ACC112 (cell line): Measurements from ENCODE around the gene MAGOHB.

Experiments used
- H2AFZ ChIP-seq: fragments of 200-600 bp; sonication (generic); one replicate; pipeline ENCODE4 v1.6.0; 2017; ENCODE audit warnings: antibody characterized with exemption, low read length; ENCODE audit not compliant: unreplicated experiment
- H3K27ac ChIP-seq: fragments of 200-600 bp; sonication (generic); 2 replicates; pipeline ENCODE4 v1.5.1; 2014; ENCODE audit warnings: low read depth, mild to moderate bottlenecking, antibody characterized with exemption, low read length, moderate library complexity
- H3K27me3 ChIP-seq: fragments of 200-600 bp; sonication (generic); 2 replicates; pipeline ENCODE4 v1.6.1; 2014; ENCODE audit warnings: mild to moderate bottlenecking, antibody characterized with exemption, low read length, moderate library complexity, mixed read lengths; ENCODE audit not compliant: insufficient read depth
- H3K36me3 ChIP-seq: fragments of 200-600 bp; sonication (generic); 2 replicates; pipeline ENCODE4 v1.6.1; 2016; ENCODE audit warnings: mild to moderate bottlenecking, antibody characterized with exemption, low read length, moderate library complexity, mixed read lengths; ENCODE audit not compliant: insufficient read depth
- H3K4me1 ChIP-seq: fragments of 200-600 bp; sonication (generic); one replicate; pipeline ENCODE4 v1.6.1; 2016; ENCODE audit warnings: low read length, mixed read lengths; ENCODE audit not compliant: insufficient read depth, unreplicated experiment, control insufficient read depth
- H3K4me3 ChIP-seq: fragments of 200-600 bp; sonication (generic); 2 replicates; pipeline ENCODE4 v1.5.1; 2014; ENCODE audit warnings: mild to moderate bottlenecking, low read depth, low read length
- H3K79me2 ChIP-seq: fragments of 200-600 bp; sonication (generic); one replicate; pipeline ENCODE4 v1.6.0; 2016; ENCODE audit warnings: low read length; ENCODE audit not compliant: control insufficient read depth, unreplicated experiment, insufficient read depth

MAGOHB gene

DNA sequence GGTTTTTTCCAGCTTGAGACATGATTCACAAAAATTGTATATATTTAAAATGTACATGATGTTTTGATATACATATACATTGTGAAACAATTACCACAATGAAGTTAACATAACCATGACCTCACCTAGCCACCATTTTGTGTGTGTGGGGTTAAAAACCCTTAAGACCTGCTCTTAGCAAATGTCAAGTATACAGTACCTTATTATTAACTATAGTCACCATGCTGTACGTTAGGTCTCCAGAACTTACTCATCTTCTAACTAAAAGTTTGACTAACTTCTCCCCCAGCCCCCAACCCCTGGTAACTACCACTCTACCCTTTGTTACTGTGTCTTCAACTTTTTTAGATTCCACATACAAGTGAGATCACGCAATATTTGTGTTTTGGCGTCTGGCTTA lies 55.1 kb downstream of the MAGOHB start:
- no peaks in the 10 kb centered on the region for H3K79me2 ChIP-seq
- H3K27ac ChIP-seq = no peak overlapping the region
- H3K4me1 ChIP-seq = peaks cover 5% of the 10 kb centered on the region
- no peaks in the 10 kb centered on the region for H3K36me3 ChIP-seq
- H3K27me3 ChIP-seq = no peaks in the 10 kb centered on the region
- H3K4me3 ChIP-seq = no peak overlapping the region
- no peak overlapping the region for H2AFZ ChIP-seq

DNA sequence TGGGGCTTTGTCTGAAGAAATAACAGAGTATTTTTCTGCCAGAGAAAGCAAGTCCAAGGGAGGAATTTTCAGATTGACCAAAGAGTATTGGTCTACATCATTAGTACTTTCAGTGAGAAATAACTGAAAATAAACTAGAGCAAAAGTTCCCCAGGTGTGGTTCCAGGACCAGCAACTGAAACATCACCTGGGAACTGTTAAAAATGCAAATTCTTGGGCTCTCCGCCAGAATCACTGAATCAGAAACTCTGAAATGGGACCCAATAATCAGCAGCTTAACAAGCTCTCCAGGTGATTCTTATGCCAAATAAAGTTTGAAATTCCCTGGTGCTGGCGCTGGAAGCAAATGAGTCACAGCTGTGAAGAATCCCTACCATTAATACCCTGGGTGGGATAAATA lies 55.6 kb downstream of the MAGOHB start:
- H2AFZ ChIP-seq = no peak overlapping the region
- H3K4me1 ChIP-seq = peaks cover 4% of the 10 kb centered on the region
- no peak overlapping the region for H3K27ac ChIP-seq
- H3K79me2 ChIP-seq = no peaks in the 10 kb centered on the region
- H3K27me3 ChIP-seq = no peaks in the 10 kb centered on the region
- no peak overlapping the region for H3K4me3 ChIP-seq
- H3K36me3 ChIP-seq = no peaks in the 10 kb centered on the region

DNA sequence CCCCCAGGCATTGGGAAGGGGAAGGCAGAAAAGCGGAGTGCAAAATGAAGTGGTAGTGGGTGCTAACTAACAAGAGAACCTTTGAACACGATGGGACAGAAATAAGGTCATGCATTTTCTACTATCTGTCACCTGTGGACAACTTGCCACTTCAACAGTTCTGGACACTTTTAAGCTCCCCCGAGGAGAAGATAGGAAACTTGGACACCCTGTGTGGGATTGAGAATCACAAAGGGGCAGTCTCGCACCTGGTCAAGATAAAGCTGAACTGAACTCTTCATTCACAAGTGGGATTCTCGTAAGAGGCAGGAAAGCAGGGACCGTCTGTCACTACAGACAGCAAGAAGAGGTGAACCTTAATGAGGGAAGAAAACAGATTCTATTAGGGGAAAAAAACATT lies 56.1 kb downstream of the MAGOHB start:
- H3K27ac ChIP-seq = no peak overlapping the region
- H3K79me2 ChIP-seq = no peaks in the 10 kb centered on the region
- H2AFZ ChIP-seq = no peak overlapping the region
- no peaks in the 10 kb centered on the region for H3K4me1 ChIP-seq
- no peak overlapping the region for H3K4me3 ChIP-seq
- no peaks in the 10 kb centered on the region for H3K27me3 ChIP-seq
- no peaks in the 10 kb centered on the region for H3K36me3 ChIP-seq

DNA sequence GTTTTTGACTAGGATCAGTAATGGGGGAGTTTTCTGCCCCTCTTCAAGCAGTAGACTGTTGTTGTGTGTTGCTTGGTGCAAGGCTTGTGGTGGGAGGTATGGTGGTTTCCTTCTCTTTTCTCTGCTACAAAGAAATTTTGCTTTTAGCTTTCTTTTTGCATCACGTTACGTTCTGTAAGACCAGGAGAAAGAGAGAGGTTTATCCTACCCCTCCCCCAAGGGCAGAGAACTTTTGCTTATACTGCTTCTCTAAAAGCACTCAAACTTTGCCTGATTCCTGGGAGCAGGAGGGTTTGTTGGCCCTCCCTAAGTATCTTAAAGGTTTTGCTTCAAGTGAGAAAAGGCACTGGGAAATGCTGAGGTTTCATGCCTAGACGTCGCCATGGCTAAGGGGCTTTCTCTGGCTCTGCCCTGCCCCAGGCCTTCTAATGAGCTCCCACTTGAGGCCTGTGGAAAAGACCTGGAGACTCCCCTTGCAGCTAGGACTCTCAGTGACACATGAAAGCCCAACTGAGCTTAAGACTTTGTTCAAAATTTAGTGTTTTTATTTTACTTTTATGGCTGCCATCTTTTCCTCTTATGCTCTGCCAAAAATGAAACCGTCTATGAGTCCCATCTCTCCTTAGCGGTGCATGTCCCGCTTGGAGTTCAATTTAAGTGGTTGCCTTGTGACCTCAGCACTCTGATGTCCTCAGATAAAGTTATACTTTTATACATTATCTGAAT lies 58.5 kb downstream of the MAGOHB start:
- H3K36me3 ChIP-seq = no peaks in the 10 kb centered on the region
- H3K4me1 ChIP-seq = no peaks in the 10 kb centered on the region
- no peak overlapping the region for H3K27ac ChIP-seq
- no peak overlapping the region for H2AFZ ChIP-seq
- H3K27me3 ChIP-seq = no peaks in the 10 kb centered on the region
- no peak overlapping the region for H3K4me3 ChIP-seq
- no peaks in the 10 kb centered on the region for H3K79me2 ChIP-seq

DNA sequence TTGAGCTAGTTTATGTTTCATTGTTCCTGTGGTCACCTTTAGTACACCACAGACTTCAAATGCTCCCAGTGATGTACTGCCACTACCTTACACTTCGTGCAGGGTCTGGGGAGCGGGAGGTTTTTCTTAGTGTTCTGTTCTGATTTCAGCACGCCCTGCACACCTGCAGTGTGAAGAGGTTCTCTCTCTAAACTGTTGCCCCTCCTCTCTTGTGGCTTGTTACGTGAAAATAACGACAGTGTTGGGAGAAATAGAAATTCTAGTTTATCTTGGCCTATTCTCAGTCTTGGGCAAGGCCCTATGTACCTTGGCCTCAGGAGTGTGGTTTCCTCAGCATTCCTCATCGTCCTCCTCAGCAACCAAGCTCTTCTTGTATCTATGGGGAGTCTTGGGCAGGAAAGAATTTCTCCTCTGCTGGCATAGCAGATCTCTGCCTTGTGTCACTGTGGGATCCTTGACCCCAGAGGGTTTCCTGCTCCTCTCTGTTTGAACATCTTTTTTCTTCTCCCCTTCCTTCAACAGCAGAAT lies 59.1 kb downstream of the MAGOHB start:
- H3K4me1 ChIP-seq = no peaks in the 10 kb centered on the region
- no peaks in the 10 kb centered on the region for H3K36me3 ChIP-seq
- no peak overlapping the region for H3K27ac ChIP-seq
- H3K27me3 ChIP-seq = no peaks in the 10 kb centered on the region
- no peak overlapping the region for H3K4me3 ChIP-seq
- H2AFZ ChIP-seq = no peak overlapping the region
- H3K79me2 ChIP-seq = no peaks in the 10 kb centered on the region
